Nephron progenitor cell (in vitro differentiated cells): Measurements from ENCODE around the gene DNAAF5.
A peak's percentile ranks its signal among the peaks of the same experiment; 100 is the strongest.

Experiments used
- DNase-seq: peaks from one replicate; pipeline ENCODE4 v3.0.0; 2021
- H3K27ac Mint-ChIP-seq: 2 replicates; pipeline ENCODE4 v1.8.0; 2021; ENCODE audit warnings: mild to moderate bottlenecking, moderate library complexity, mixed read lengths
- H3K27me3 Mint-ChIP-seq: 2 replicates; pipeline ENCODE4 v1.8.0; 2021; ENCODE audit warnings: mild to moderate bottlenecking, low read depth, mixed read lengths; ENCODE audit not compliant: poor library complexity
- H3K36me3 Mint-ChIP-seq: 2 replicates; pipeline ENCODE4 v1.8.0; 2021; ENCODE audit warnings: low read depth, mixed read lengths
- H3K4me1 Mint-ChIP-seq: 2 replicates; pipeline ENCODE4 v1.8.0; 2021; ENCODE audit warnings: mixed read lengths
- H3K4me3 Mint-ChIP-seq: 2 replicates; pipeline ENCODE4 v1.8.0; 2021; ENCODE audit warnings: mild to moderate bottlenecking, moderate library complexity, mixed read lengths
- H3K9me3 Mint-ChIP-seq: 2 replicates; pipeline ENCODE4 v1.8.0; 2021; ENCODE audit warnings: mild to moderate bottlenecking, moderate library complexity, mixed read lengths
- CTCF ChIP-seq: fragments of 200-600 bp; sonication (generic); IDR thresholded peaks from 2 replicates; pipeline ENCODE4 v1.5.0; 2021; ENCODE audit warnings: antibody characterized with exemption

The DNAAF5 gene

GRCh38 chr7:821688-822087 is 95.2 kb downstream of the DNAAF5 start:
- H3K4me3 Mint-ChIP-seq: no peak overlapping the region
- H3K4me1 Mint-ChIP-seq: peaks cover 75% of the 10 kb centered on the region
- DNase-seq: no peak
- peaks cover 3% of the 10 kb centered on the region for H3K27me3 Mint-ChIP-seq
- H3K36me3 Mint-ChIP-seq: peaks cover 68% of the 10 kb centered on the region
- H3K9me3 Mint-ChIP-seq: peaks cover 16% of the 10 kb centered on the region
- TF ChIP-seq CTCF: no peak
- H3K27ac Mint-ChIP-seq: peak overlapping the region; percentile 82

DNA sequence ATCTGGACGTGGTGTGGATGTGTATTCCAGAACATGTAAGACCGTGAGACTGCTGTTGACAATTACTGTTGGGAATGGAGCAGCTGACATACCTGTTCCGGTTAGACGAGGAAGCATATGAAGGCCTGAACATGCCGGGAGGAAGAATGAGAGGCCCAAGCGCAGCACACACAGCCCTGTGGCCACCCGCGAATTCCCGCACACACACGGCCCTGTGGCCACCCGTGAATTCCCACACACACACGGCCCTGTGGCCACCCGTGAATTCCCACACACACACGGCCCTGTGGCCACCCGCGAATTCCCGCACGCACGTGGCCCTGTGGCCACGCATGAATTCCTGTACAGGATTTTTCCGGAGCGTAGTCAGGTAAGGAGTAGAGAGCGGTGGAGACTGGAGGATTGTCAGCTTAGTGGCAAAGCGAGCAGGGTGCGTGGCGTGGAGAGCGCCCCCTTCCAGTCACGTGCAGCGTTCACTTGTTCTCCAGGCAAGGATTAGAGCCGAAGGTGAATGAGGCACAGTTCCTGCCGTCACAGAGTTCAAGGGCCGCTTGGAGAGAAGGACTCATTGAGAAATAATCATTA is 96.3 kb downstream of the DNAAF5 start:
- Mint-ChIP-seq H3K27ac (peak overlapping the region; percentile 68), H3K9me3 (peaks cover 16% of the 10 kb centered on the region), H3K4me1 (peaks cover 70% of the 10 kb centered on the region), H3K4me3 (no peak overlapping the region), H3K36me3 (peaks cover 75% of the 10 kb centered on the region), H3K27me3 (peaks cover 3% of the 10 kb centered on the region)
- no peak for DNase-seq
- no peak for TF ChIP-seq CTCF

DNA sequence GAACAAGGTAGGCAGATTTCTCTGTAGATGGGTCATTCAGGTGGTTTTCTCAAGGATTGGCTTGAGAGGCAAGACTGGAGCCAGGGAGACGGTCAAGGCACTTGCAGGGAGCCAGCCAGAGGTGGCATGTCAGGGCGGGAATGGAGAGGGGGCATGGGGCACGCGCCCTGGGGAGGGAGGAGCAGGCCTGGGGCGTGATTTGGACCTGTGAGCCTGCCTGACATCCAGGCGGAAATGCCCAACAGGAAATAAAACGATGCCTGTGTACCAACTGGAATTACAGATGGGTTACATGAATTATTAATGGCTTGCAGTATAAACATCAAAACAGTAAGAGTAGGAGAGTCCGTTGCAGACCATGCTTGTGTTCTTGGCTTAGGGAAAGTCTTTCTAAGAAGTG is 97.2 kb downstream of the DNAAF5 start:
- Mint-ChIP-seq H3K27ac (peak overlapping the region; percentile 76), H3K4me3 (no peak overlapping the region), H3K36me3 (peaks cover 71% of the 10 kb centered on the region), H3K27me3 (peaks cover 3% of the 10 kb centered on the region), H3K9me3 (peaks cover 10% of the 10 kb centered on the region), H3K4me1 (peaks cover 63% of the 10 kb centered on the region)
- DNase-seq: no peak
- TF ChIP-seq CTCF: no peak

DNA sequence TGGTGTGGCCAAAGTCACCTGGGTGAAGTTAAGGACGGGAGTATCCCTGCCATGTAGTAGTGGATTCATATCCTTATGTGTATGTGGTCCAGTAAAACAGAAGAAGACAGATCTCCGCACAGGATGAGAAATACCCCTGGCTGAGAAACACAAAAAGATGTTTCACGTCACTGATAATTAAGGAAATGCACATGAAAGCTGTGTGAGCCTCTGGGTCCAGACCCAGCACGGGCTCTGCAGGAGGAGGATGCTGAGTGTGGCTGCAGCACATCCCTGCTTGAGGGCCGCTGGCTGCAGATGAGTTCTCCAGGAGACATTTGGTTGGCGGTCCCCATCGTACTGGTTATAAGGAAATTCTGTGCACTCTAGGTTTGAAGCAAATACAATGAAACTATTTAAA is 97.6 kb downstream of the DNAAF5 start:
- H3K4me1 Mint-ChIP-seq: peaks cover 64% of the 10 kb centered on the region
- no peak for DNase-seq
- H3K27ac Mint-ChIP-seq: peak overlapping the region; percentile 76
- H3K9me3 Mint-ChIP-seq: peaks cover 9% of the 10 kb centered on the region
- peaks cover 72% of the 10 kb centered on the region for H3K36me3 Mint-ChIP-seq
- no peak overlapping the region for H3K4me3 Mint-ChIP-seq
- H3K27me3 Mint-ChIP-seq: peaks cover 3% of the 10 kb centered on the region
- TF ChIP-seq CTCF: no peak

DNA sequence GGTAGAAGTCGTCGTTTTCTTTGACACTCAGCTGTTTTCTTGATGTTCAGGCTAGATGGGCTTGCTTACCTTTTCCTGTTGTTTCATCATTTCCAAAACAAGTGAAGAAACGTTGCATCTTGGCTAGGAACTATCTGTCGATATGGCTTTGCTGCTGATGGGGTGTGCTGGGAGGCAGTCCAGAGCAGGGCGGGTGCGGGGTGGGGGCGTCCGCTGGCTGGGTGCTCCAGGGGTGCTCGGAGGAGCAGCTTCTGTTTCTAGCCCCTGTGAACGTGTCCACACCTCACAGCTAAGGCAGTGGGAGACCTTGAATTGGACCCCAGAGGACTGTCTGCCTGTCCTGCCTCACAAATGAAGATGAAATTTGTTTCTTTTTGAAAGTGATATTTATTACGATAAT is 98.2 kb downstream of the DNAAF5 start:
- H3K4me3 Mint-ChIP-seq: no peak overlapping the region
- DNase-seq: no peak
- TF ChIP-seq CTCF: no peak
- H3K27ac Mint-ChIP-seq: no peak overlapping the region
- H3K27me3 Mint-ChIP-seq: peaks cover 3% of the 10 kb centered on the region
- H3K9me3 Mint-ChIP-seq: peaks cover 5% of the 10 kb centered on the region
- H3K4me1 Mint-ChIP-seq: peaks cover 62% of the 10 kb centered on the region
- peaks cover 67% of the 10 kb centered on the region for H3K36me3 Mint-ChIP-seq

- no peak for DNase-seq
- H3K36me3 Mint-ChIP-seq: peaks cover 61% of the 10 kb centered on the region
- TF ChIP-seq CTCF: no peak
- H3K27ac Mint-ChIP-seq: no peak overlapping the region
- H3K4me3 Mint-ChIP-seq: no peak overlapping the region
- H3K4me1 Mint-ChIP-seq: peaks cover 60% of the 10 kb centered on the region
- H3K27me3 Mint-ChIP-seq: peaks cover 3% of the 10 kb centered on the region
- H3K9me3 Mint-ChIP-seq: no peaks in the 10 kb centered on the region
Measured at GRCh38 chr7:825386-825785, 98.9 kb downstream of the DNAAF5 start.
